SH-SY5Y (cell line): ENCODE results near the gene CA10.

Source experiments
- GATA2 ChIP-seq: IDR thresholded peaks from 2 replicates; pipeline ENCODE4 v1.6.1; 2011; ENCODE audit warnings: mild to moderate bottlenecking, low read depth, low read length
- GATA3 ChIP-seq: IDR thresholded peaks from 2 replicates; pipeline ENCODE4 v1.6.1; 2011; ENCODE audit warnings: low read depth, mild to moderate bottlenecking, low read length, moderate library complexity

DNA sequence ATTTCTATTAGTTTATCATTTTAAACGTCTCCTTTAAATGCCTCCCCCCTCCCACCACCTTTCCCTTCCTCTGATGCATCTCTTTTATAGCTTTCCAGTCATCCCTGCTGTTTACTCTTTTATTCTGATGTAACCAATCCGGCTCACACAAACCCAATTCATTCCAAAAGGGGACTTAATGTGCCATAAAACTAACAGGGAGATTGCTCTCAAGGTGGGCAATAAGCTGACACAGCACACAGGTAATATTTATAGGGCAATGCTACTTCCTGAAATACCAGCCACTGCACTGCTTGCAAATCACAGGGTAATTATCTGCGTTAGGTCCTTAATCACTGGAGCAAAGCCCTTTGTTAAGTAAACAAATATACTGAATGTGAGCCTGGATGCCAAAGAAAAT, 23.3 kb upstream of the CA10 start:
- TF ChIP-seq GATA3: no peak
- no peak for TF ChIP-seq GATA2
